GM19395 (cell line): ENCODE measurements around the gene CR1L.
"Not testable (repeated sequence)": the region's sequence is repeated elsewhere in the genome, so short reads cannot be mapped to it uniquely, and the experiment has no call there.

Source experiments
- ATAC-seq: cut with Tn5 transposase; IDR thresholded peaks from one replicate; pipeline ENCODE4 v1.9.1; 2021; ENCODE audit warnings: mild to moderate bottlenecking, moderate library complexity; ENCODE audit not compliant: unreplicated experiment

CR1L gene

DNA sequence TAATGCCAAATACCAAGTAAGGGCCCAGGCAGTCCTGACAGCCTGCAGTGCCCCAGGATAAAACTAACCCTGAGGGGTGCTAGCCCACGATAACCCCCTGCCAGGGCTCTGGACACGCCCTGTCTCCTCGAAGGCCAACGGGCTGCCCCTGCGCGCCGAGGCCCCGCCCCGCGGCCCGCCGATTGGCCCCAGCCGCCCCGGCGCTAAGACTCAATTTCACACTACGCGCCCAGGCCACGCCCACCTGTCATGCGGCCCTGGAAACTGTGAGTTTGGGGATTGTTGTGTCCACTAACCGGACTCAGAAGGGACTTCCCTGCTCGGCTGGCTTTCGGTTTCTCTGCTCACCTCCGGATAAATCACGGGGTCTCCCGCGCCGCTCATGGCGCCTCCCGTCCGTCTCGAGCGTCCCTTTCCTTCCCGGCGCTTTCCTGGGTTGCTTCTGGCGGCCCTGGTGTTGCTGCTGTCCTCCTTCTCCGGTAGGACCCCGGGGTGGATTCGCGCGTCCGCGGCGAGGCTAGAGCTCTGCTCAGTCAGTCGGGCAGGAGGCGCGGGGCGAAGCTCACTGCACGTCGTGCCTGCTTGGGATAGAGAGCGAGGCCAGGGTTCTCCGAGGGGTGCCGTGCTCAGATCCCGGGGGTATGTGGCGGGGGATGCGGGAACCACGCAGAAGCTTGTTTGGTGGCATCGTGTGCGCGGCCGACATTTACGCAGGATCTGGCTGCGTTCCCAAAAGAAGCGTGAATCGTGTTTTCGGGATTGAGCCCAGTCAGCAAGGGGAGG, at the start of gene CR1L:
Gene CR1L, plus strand, starts transcription at position 282 of the 783 bp plus-strand sequence. Its CDS starts 101 bp downstream, at position 383.
- peak; percentile 90 for ATAC-seq

DNA sequence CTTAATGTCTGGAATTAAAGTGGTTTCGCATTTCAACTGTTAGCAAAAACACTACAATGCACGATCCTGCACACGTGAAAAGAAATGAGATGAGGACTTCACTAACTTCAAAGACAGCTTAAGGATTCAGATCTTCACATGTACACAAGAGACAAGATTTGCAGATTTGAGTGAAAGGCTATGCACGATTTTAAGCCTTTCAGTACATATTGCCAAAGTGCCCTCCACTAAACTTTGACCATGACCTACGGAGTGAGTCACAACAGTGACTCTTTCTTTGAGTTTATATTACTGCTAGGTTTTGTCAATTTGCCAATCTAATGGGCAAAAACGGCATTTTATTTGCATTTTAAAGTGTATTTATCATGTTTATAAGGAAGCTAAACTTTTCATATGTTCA, 41.2 kb upstream of the CR1L start:
- ATAC-seq: no peak

GRCh38 chr1:207605444-207606361, 39.2 kb upstream of the CR1L start:
- ATAC-seq: no peak

GRCh38 chr1:207606362-207606755, 38.6 kb upstream of the CR1L start:
- no peak for ATAC-seq

DNA sequence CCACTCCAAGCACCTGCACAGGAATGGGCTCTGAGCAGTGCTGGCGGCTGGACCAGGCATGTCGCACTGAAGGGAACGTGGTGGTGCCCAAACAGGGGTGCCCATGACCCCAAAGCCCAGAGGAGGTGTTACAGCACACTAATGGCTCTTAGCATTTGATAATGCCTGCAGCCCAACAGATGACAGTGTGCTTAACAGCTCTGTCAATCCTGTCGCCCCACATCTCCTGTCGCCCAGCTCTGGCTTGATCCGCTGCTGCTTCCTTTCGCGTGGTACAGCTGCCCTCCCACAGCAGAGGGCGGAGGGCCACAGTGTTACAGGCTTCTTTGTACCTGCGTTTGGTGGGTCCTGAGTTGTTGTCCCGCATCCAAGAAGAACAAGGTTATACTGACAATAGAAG, 32.2 kb upstream of the CR1L start:
- ATAC-seq: no peak

GRCh38 chr1:207619871-207620542, 24.9 kb upstream of the CR1L start:
- ATAC-seq: peak; percentile 97

- no peak for ATAC-seq
These were observed 24.4 kb upstream of the CR1L start for GRCh38 chr1:207620543-207620893.

DNA sequence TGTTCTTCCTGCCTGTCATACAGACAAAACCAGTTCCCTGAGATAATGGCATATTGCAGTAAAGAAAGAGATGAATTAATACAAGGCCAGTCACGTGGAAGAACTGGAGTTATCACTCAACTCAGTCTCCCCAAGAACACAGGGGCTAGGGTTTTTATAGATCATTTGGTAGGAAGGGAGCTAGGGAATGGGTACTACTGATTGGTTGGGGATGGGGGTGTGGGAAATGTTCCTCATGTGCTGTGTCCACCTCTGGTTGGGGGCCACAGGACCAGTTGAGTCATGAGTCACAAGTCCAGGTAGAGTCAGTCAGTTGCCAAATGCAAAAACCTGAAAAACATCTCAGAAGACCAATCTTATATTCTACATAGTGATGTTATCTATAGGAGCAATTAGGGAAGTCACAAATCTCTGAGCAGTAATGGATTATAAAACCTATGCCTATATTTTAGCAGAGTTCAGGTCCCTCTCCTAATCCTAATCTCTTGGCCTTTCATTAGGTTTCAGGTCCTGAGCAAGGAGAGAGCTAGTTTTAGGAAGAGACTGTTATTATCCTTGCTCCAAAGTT, 19.3 kb upstream of the CR1L start:
- ATAC-seq: not testable (repeated sequence)

DNA sequence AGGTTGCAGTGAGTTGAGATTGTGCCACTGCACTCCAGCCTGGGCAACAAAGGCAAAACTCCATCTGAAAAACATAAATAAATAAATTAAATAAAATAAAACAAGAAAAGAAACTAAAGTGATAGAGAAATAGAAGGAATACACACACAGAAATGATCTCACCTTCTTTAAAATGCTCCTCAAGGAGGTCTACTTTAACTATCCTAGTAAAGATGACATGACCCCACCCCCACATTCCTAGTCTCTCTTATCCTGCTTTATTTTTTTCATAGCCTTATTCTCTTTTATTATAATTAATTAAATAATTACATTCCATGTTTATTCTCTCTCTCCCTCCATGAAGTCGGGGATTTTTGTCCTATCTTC, 18.0 kb upstream of the CR1L start:
- ATAC-seq: no peak

DNA sequence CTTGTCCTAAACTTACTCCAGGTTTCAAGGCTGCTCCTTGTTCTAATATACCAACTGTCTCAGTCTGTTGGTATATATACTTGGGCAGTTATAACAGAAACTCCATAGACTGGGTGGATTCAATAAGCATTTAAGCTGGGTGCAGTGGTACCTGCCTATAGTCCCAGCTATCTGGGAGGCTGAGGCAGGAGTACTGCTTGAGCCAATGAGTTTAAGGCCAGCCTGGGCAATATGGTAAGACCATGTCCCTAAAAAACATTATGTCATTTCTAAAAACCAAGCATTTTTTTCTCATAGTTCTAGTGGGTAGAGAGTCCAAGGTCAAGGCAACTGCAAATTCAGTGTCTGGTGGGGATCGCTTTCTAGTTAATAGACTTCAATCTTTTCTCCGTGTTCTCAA, 17.4 kb upstream of the CR1L start:
- no peak for ATAC-seq

DNA sequence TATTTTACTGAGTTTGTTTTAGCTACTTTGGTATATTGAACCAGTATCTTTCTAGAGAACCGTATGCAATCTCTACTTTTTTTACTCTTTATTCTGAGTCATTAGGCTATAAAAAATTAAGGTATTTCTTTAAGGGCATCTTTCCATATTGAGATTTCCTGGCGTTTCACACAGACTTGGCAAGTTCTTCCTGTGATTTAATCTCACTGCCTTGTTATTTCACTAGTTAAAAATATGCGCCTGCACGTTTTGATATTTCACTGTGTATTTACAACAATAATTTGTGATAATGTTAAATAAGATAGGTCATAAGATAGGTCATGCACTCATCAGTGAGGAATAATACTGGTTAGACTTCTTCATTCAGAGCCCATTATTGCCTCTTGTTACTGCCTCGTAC, 16.2 kb upstream of the CR1L start:
- ATAC-seq: no peak

- no peak for ATAC-seq
These were observed 13.8 kb upstream of the CR1L start for GRCh38 chr1:207631137-207631536.

DNA sequence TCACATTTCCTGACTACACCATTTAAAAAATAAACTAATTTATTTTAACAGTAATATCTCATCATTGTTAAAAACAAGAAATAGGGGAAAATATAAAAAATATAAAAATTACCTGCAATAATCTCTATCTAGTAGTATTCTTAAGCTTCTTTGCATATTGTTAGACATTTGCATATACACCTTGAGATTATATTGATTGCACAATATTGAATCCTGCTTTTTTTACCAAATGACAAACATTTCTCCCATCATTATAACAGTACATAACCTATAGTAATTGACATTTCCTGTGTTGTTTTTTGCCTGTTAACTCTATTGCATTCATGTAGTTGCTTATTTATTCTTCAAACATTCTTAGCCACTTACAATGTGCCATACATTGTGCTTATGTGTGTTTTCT, 11.7 kb upstream of the CR1L start:
- ATAC-seq: no peak

GRCh38 chr1:207633699-207634289, 11.1 kb upstream of the CR1L start:
- ATAC-seq: not testable (repeated sequence)

- ATAC-seq: not testable (repeated sequence)
These were observed 10.6 kb upstream of the CR1L start for GRCh38 chr1:207634293-207634692.

DNA sequence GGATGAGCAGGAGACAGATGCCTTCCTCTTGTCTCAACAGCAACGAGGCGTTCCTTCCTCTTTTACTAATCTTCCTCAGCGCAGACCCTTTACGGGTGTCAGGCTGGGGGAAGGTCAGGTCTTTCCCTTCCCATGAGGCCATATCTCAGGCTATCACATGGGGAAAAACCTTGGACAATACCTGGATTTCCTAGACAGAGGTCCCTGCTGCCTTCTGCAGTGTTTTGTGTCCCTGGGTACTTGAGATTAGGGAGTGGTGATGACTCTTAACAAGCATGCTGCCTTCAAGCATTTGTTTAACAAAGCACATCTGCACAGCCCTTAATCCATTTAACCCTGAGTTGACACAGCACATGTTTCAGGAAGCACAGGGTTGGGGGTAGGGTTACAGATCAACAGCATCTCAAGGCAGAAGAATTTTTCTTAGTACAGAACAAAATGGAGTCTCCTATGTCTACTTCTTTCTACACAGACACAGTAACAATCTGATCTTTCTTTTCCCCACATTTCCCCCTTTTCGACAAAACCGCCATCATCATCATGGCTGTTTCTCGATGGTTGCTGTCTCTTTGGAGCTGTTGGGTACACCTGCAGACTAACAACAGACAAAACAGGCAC, 9.3 kb upstream of the CR1L start:
- ATAC-seq: not testable (repeated sequence)

DNA sequence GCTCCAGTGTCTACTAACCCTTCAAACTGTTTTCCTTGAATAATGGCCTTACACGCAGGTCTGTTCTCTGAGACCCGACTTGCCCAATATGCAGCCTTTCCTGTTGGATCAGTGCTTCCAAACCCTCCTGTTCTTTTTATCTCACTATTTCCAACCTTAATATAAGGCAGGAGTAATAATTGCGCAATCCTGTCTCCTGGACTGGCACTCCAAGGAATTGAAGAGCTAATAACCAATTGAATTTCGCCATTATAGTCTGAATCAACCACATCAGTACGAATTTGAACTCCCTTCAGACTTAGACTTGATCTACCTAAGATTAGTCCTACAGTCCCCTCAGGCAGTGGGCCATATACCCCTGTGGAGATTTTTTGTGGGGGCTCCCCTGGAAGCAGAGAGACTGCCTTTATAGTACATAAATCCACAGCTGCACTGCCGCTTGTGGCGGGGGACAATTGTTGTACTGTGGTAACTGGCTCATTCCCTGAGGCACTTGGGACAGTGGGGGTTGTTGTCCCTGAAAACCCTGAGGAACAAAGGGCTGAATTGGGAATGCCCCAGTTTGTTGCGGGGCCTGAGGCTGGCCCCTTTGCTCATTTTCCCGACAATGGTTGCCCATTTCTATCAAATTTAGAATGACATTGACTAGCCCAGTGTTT, 6.3 kb upstream of the CR1L start:
- not testable (repeated sequence) for ATAC-seq

- not testable (repeated sequence) for ATAC-seq
These were observed 5.6 kb upstream of the CR1L start for GRCh38 chr1:207639362-207639761.

DNA sequence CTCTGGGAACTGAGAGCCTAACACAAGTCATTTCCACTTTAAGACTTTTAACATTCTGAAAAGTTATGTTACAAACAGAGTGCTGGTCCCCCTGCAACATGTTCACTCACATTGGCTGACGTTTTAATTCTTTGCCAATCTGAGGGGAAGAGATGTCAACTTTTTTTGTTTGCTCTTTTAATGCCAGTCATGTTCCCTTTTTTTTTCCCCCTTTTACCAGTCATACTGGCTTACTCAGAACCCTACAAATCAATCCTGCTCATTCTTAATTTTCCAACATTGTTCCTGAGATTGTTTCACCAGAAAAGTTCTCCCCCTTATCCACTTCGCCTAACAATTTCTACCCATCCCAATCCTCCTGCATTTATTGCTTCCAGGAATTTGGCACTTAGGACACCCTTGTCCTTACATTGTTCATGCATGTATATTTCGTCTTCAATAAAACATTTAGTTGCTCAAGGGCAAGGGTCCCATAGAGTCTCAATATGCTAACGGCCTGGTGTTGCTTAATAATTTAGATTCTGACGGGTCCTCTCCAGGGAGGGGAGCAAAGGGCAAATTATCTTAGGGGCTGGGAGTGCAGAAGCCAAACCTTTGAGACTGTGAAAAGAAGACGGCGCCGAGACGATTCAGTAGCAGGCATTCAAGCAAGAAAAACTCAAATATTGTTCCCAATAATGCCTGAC, 624 bp upstream of the CR1L start:
- peak; percentile 26 for ATAC-seq
